Endothelial cell of umbilical vein (primary cell): ENCODE results near the gene LSG1. TPM values are rescaled to one million over a fixed set of nuclear protein-coding genes. Genes with fewer than 3 reads are reported as not detected.

Experiments
- BruUV-seq: library from RNA; stranded (reverse); fragments of 400-500 nt; replicated peaks from 2 replicates; lab custom pipeline; 2021; lab: Mats Ljungman, UMichigan
- CTCF ChIA-PET: fragments of 300-600, 350-600 bp; sonication (Branson Sonifier 250); formaldehyde crosslinking; loops from one replicate; lab custom pipeline; 2021; ENCODE audit warnings: antibody characterized with exemption, inconsistent platforms; lab: Charles Lee
- POLR2A ChIA-PET: fragments of 300-600, 350-600 bp; sonication (Branson Sonifier 250); formaldehyde crosslinking; loops from one replicate; lab custom pipeline; 2021; ENCODE audit warnings: antibody characterized with exemption, inconsistent platforms; lab: Charles Lee
- DNase-seq: peaks from one replicate; pipeline ENCODE4 v3.0.0-alpha.2; 2011; ENCODE audit warnings: low read depth, low spot score
- FAIRE-seq: peaks from 2 replicates; lab custom pipeline; 2011; peaks lifted over from hg19 to GRCh38; lab: Jason Lieb, UNC
- H2AFZ ChIP-seq: 2 replicates; pipeline ENCODE4 v1.6.0; 2012; ENCODE audit warnings: low read depth, low read length, control low read depth, inconsistent platforms
- H3K27ac ChIP-seq: 2 replicates; pipeline ENCODE4 v1.5.1; 2011; ENCODE audit warnings: low read depth, mild to moderate bottlenecking, control low read depth, low read length, moderate library complexity; ENCODE audit not compliant: insufficient read depth
- H3K27me3 ChIP-seq, 2 experiments: 2 replicates each; pipeline versions ENCODE4 v1.6.0 to v1.6.1; 2011; ENCODE audit warnings: low read length in 2 of 2, mixed read lengths in 1 of 2; ENCODE audit not compliant: control insufficient read depth in 2 of 2, insufficient read depth in 2 of 2
- H3K36me3 ChIP-seq, 2 experiments: 2 replicates in 1 of 2; 3 replicates in 1 of 2; pipeline ENCODE4 v1.5.1; 2011; ENCODE audit warnings: low read length in 2 of 2, mild to moderate bottlenecking in 1 of 2, moderate library complexity in 1 of 2; ENCODE audit not compliant: control insufficient read depth in 2 of 2, insufficient read depth in 2 of 2; ENCODE audit errors: extremely low read depth in 1 of 2
- H3K4me1 ChIP-seq: 3 replicates; pipeline ENCODE4 v1.5.1; 2011; ENCODE audit warnings: mild to moderate bottlenecking, low read length; ENCODE audit not compliant: control insufficient read depth, insufficient read depth; ENCODE audit errors: extremely low read depth
- H3K4me2 ChIP-seq: 2 replicates; pipeline ENCODE4 v1.6.1; 2011; ENCODE audit warnings: low read length, control low read depth, mixed read lengths; ENCODE audit not compliant: insufficient read depth
- H3K4me3 ChIP-seq, 3 experiments: fragments of 200-600 bp in 1 of 3; sonication (generic), shearing (Covaris generic) in 1 of 3; replicated peaks in 1 of 3; 2 replicates each; pipeline ENCODE4 v1.5.1; 2011 to 2016; ENCODE audit warnings: control low read depth in 3 of 3, low read length in 3 of 3, mild to moderate bottlenecking in 2 of 3, inconsistent platforms in 1 of 3, low read depth in 1 of 3, moderate library complexity in 1 of 3; ENCODE audit not compliant: insufficient read depth in 1 of 3
- H3K79me2 ChIP-seq: 2 replicates; pipeline ENCODE4 v1.6.0; 2012; ENCODE audit warnings: low read length, inconsistent platforms; ENCODE audit not compliant: control insufficient read depth, insufficient read depth
- H3K9ac ChIP-seq: replicated peaks from 2 replicates; pipeline ENCODE3; 2011; ENCODE audit warnings: low read length, control low read depth; ENCODE audit not compliant: insufficient read depth; ENCODE audit errors: extremely low read depth
- H3K9me1 ChIP-seq: replicated peaks from 3 replicates; pipeline ENCODE4 v1.6.0; 2011; ENCODE audit warnings: mild to moderate bottlenecking, low read length; ENCODE audit not compliant: control insufficient read depth, insufficient read depth; ENCODE audit errors: extremely low read depth
- H3K9me3 ChIP-seq: replicated peaks from 2 replicates; pipeline ENCODE4 v1.5.1; 2012; ENCODE audit warnings: low read length, inconsistent platforms; ENCODE audit not compliant: control insufficient read depth, insufficient read depth
- H4K20me1 ChIP-seq: replicated peaks from 2 replicates; pipeline ENCODE3; 2011; ENCODE audit warnings: mild to moderate bottlenecking, low read length; ENCODE audit not compliant: control insufficient read depth, insufficient read depth; ENCODE audit errors: extremely low read depth
- CTCF ChIP-seq, 2 donors: IDR thresholded peaks; 1 replicate in 1 of 2; 2 replicates in 1 of 2; pipeline ENCODE4 v1.5.1; 2011; ENCODE audit warnings: low read length in 2 of 2, mild to moderate bottlenecking in 2 of 2, moderate library complexity in 2 of 2, control low read depth in 1 of 2, inconsistent platforms in 1 of 2, low read depth in 1 of 2; ENCODE audit not compliant: insufficient read depth in 1 of 2; ENCODE audit errors: extremely low read depth in 1 of 2
- EZH2 ChIP-seq: IDR thresholded peaks from 2 replicates; pipeline ENCODE4 v1.6.1; 2012; ENCODE audit warnings: borderline replicate concordance, low read depth, mild to moderate bottlenecking, moderate library complexity, low read length, inconsistent platforms; ENCODE audit not compliant: severe bottlenecking
- FOS ChIP-seq: IDR thresholded peaks from 2 replicates; pipeline ENCODE4 v1.6.1; 2011; ENCODE audit warnings: mild to moderate bottlenecking, low read length, moderate library complexity, borderline replicate concordance; ENCODE audit not compliant: insufficient read depth
- GATA2 ChIP-seq: IDR thresholded peaks from 2 replicates; pipeline ENCODE4 v1.7.0; 2011; ENCODE audit warnings: low read depth, mild to moderate bottlenecking, moderate library complexity, mixed read lengths, low read length; ENCODE audit not compliant: insufficient read length, insufficient read depth
- JUN ChIP-seq: IDR thresholded peaks from 2 replicates; pipeline ENCODE4 v1.6.1; 2011; ENCODE audit warnings: borderline replicate concordance, low read depth; ENCODE audit not compliant: insufficient read length, insufficient read depth
- MAX ChIP-seq: IDR thresholded peaks from 2 replicates; pipeline ENCODE4 v1.6.1; 2011; ENCODE audit not compliant: insufficient read depth, insufficient read length
- MYC ChIP-seq: IDR thresholded peaks from one replicate; pipeline ENCODE4 v1.6.1; 2011; ENCODE audit warnings: mild to moderate bottlenecking, low read depth, low read length
- POLR2A ChIP-seq: IDR thresholded peaks from 2 replicates; pipeline ENCODE4 v1.6.1; 2012; ENCODE audit warnings: low read depth, mild to moderate bottlenecking, control low read depth, low read length
- POLR2AphosphoS5 ChIP-seq: IDR thresholded peaks from 2 replicates; pipeline ENCODE4 v1.6.1; 2012; ENCODE audit warnings: low read depth, mild to moderate bottlenecking, control low read depth, low read length, moderate library complexity; ENCODE audit not compliant: insufficient read depth
- dilution Hi-C: fragments of 300-500 bp; cut with MboI; formaldehyde crosslinking; loops from one replicate; pipeline ENCODE4 v1.15.0; 2019; ENCODE audit warnings: low sequenced_read_pairs; ENCODE audit not compliant: extremely low pct_ligation_motif_present
- intact Hi-C: fragments of 100-400 bp; cut with micrococcal nuclease; formaldehyde crosslinking; loops from one replicate; pipeline ENCODE4 v1.10.0; 2022
- polyA plus RNA-seq, 4 experiments: library from polyadenylated mRNA; depleted of rRNA in 3 of 4; stranded (reverse) in 3 of 4; unstranded in 1 of 4; fragments of >200 nt; gene quantifications; 2 replicates each; pipeline versions ENCODE4 v1.2.1 to v1.2.3, GENCODE V29; 2011 to 2012; ENCODE audit warnings: missing spikeins in 1 of 4
- total RNA-seq: library from RNA; stranded (reverse); gene quantifications from 2 replicates; pipeline ENCODE4 v1.2.3, GENCODE V29; 2021

The LSG1 gene
- total and polyA plus RNA-seq, 2 donors (not counting 3 experiments of a cell fraction or from before 2014, with no cell fraction given): 50.0 to 52.7 TPM

- BruUV-seq: no TSS peak
- H3K79me2 ChIP-seq: peaks cover 50% of the 10 kb centered on the region
- H3K4me3 ChIP-seq: no peak overlapping the region
- peaks cover 7 to 17% of the 10 kb centered on the region in 2 experiments for H3K36me3 ChIP-seq
- intact Hi-C loops: no loop called here
- FAIRE-seq (no peak), DNase-seq (peak; percentile 26)
- TF ChIP-seq JUN: no peak
- TF ChIP-seq FOS: no peak
- TF ChIP-seq POLR2AphosphoS5: no peak
- TF ChIP-seq POLR2A: no peak
- no peak for TF ChIP-seq MAX
- no peak for TF ChIP-seq CTCF (IDR thresholded peaks at IDR 0.05; ENCODE audit: extremely low read depth in 1 of 2, insufficient read depth in 1 of 2, low read depth in 1 of 2, low read length in 2 of 2)
- no peak for TF ChIP-seq EZH2
- no peak for TF ChIP-seq MYC
- TF ChIP-seq GATA2: no peak
- H3K27me3 ChIP-seq: no peaks in the 10 kb centered on the region
- no peaks in the 10 kb centered on the region for H4K20me1 ChIP-seq
- ChIA-PET CTCF (interaction anchor here (1.0 to 4.1 kb wide), 2 partner anchors 28 to 34 kb away, joined by 4 to 36 read pairs; partner anchors contain the start of gene TMEM44), POLR2A (no interaction called here)
- no peak overlapping the region for H3K9ac ChIP-seq
- no peak overlapping the region for H2AFZ ChIP-seq
- no peaks in the 10 kb centered on the region for H3K9me3 ChIP-seq
- dilution Hi-C loops: no loop called here
- no peaks in the 10 kb centered on the region for H3K9me1 ChIP-seq
- no peak overlapping the region for H3K4me2 ChIP-seq
- H3K4me1 ChIP-seq: peaks cover 30% of the 10 kb centered on the region
- no peak overlapping the region for H3K27ac ChIP-seq
These were observed 4.6 kb downstream of the LSG1 start for GRCh38 chr3:194667363-194667762.
